Measurements from ENCODE around the gene PMPCA.
A peak's percentile ranks its signal among the peaks of the same experiment; 100 is the strongest.
"Not testable (repeated sequence)": the region's sequence is repeated elsewhere in the genome, so short reads cannot be mapped to it uniquely, and the experiment has no call there.

The PMPCA gene

DNA sequence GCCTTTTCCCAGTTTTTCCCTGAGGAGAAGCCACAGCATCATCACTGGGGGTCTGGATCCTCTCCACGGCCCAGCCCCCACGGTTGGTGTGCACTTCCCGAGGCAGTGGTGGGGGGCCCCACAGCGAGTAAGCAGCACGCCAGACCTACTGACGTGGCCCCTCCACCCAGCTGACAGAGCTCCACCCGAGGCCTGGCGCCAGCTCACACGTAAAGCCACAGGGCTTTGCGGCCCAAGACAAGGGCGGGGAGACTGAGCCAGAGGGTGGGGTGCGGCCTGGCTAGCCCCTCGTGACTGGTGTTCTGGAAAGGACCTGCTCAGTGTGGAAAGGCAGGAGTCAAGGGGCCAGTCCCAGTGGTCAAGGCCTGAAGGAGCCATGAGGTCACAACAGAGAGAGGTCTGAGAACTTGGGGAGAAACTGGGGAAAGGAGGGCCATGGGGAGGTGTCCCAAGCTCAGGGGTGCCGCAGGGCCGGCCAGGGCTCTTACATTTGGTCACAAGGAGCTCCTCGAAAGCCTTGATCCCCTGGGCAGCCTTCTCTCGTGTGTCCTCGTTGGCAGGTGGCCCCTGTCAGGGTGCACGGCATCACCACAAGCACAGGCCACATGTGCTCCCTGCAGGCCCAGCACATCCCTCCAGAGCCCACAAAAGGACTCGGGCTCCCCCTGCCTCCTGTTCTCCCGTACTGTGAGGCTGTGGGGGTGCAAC, 16.0 kb upstream of the PMPCA start:
- DNase-seq = peak; percentile 29

DNA sequence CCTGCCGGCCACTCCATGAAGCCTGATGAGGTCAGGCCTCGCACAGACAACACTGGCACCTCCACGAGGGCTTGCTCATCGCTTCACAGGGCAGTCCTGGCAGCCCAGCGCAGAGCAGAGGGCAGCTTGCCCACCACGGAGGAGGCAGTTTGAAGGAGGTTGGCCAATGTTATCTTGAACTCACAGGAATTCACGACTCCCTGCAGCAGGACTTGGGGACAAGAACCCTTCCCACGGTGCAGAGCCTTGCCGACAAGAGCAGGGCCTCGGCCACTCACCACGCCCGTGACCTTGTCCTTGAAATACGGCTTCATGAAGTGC, 15.5 kb upstream of the PMPCA start:
- peak; percentile 50 for DNase-seq

DNA sequence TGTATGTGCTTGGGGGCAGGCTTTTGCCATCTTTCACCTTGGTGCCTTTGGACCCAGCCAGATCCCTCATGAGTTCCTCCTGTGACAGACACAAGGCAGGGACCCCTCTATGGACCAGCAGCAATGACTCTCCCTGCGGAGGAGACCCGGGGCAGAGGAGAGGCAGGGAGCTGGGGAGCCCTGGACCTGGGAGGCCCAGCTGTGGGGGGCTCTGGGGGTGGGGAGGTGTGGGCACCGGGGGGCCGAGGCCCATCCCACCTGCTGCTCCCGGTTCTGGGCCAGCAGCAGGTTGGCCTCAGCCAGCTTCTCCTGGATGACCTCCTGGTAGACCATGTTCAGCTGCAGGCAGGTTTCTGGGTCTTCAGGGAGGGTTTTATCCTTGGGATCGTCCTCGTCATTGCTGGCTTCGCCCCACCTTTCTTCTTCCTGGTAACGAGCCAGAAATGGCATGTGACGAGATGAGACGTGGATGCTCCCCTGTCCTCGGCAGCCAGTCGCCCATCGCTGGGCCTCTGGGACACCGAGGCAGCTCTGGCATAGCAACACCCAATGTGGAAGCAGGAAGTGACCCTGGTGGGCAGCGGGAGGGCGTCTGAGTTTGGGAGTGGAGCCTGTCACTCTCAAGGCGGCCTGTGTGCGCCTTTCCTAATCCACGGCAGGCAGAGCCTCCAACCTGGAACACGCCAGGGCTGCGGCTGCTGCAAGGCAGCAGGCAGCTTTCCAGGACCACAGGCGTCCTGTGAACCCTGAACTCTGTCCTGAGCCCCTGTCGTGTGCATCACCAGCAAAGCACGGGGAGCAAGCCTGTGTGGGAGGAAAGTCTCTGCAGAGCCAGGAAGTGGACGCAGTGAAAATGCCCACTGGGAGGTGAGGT, 14.9 kb upstream of the PMPCA start:
- no peak for DNase-seq

DNA sequence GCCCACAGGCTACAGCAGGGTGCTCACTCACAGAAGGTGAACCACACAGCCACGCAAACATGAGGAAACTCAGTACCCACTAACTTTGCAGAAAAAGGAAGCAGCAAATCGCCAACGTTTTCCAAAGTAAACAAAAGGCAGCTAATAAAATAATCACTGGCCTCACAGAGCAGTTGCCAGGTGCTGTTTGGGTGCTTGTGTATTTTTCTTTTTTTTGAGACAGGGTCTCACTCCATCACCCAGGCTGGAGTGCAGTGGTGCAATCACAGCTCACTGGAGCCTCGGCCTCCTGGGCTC, 14.3 kb upstream of the PMPCA start:
- DNase-seq = no peak

DNA sequence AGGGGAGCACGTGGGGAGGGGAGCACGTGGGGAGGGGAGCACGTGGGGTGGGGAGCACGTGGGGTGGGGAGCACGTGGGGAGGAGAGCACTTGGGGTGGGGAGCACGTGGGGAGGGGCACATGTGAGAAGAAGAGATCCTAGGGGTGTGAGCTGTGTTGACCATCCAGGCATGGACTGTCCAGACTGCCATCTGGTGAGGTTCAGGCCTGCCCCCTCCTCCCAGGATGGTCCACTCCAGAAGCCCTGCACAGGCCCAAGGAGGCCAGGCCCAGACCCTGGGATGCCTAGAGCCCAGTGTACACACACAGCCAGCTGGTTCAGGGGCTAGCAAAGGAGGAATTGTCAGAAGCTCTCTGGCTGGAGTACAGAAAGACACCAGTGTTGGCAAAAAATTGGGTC, 12.8 kb upstream of the PMPCA start:
- no peak for DNase-seq

DNA sequence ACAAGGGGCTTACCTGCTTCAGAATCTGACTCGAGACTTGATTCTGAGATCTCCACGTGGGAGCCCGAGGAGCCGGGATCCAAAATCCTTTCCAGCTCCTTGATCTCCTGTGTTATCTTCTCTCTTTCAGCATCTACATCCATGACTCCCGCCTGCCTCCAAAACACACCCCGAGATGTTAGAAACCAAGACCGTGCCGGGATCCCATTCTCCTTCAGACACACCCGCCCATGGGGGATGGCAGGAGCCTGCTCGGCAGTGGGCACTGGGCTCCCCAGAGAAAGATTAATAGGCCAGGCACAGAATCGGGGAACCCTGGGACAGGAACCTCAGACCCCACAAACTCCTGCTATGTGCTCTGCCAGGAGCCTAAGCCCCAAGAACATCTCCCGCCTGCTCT, 12.2 kb upstream of the PMPCA start:
- DNase-seq = no peak

DNA sequence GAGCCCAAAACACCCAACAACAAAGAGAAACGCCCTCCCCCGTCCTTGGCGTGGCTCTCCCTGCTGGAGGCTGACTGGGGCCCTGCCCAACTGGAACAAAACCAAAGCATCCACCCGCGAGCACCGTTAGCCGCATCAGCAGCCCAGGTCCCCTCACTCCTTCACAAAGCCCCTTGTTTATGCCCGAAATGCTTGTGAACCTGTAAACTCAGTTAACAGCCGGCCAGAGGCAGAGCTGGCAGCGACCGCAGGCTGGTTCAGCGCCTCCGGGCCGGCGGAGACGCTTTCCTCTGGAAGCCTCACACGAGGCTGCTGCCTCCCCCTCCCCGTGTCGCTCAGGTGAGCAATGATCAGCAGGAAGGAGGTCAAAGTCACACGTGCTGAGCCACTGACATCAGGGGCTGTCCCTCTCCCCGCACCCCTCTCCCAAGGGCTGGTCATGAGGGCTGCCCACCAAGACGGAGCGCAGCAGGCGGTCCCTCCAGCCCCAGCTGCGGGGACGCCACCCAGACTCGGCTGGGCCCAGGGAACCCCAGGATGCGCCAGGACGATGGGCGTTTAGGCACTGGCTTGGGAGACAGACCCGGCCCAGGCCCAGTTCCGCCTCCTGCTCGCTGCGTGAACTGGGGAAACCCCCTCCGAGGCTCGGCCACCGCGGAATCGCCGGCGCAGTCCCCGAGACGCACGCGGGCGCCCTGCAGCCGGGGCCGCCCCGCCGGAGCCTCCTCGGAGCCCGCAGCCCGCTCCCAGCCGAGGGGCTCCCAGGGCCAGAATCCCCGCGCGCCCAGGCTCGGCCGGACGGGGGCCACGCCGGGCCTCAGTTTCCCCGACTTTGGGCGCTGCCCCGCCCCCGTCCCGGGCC, 11.1 kb upstream of the PMPCA start:
- DNase-seq = peak; percentile 53

DNA sequence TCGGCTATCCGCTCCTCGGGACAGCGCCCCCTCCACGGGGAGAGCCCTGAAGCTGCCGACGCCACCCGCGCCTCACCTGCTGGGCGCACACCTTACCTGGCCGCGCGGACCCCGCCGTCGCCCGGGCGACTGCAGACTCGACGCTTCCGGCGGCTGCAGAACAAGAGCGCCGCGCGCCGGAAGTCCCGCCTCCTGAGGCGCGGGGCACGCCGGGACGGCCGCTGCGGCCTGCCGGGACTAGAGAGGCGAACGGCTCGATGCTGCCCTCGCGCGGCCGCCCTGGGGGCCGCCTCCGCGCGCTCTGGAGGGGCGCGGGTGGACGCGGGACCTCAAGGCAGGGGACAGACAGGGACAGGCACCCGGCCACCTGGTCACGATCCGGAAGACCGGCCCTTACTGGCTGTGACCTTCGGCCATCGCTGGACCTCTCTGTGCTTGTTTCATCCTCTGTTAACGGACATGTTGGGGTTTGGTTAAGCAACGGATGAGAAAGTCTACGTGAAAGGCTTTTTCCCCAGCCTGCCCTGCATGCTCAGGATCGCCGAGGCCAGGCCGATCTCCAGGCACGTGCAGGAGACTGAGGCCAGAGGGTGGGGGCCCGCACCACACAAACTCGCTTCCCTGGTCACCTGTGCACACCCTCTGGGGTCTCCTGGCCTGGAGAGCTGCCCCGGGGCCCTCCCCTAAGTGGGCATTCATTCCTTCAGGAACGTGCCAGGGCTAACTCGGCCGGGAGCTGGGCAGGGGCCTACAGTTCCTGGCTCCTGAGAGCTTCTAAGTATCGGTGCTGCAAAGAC, 10.2 kb upstream of the PMPCA start, which contains the start of gene SNAPC4:
SNAPC4 (minus strand) TSS at position 133 of the 797 bp plus-strand sequence. CDS start 1,742 bp downstream, outside the sequence.
- peak; percentile 87 for DNase-seq

DNA sequence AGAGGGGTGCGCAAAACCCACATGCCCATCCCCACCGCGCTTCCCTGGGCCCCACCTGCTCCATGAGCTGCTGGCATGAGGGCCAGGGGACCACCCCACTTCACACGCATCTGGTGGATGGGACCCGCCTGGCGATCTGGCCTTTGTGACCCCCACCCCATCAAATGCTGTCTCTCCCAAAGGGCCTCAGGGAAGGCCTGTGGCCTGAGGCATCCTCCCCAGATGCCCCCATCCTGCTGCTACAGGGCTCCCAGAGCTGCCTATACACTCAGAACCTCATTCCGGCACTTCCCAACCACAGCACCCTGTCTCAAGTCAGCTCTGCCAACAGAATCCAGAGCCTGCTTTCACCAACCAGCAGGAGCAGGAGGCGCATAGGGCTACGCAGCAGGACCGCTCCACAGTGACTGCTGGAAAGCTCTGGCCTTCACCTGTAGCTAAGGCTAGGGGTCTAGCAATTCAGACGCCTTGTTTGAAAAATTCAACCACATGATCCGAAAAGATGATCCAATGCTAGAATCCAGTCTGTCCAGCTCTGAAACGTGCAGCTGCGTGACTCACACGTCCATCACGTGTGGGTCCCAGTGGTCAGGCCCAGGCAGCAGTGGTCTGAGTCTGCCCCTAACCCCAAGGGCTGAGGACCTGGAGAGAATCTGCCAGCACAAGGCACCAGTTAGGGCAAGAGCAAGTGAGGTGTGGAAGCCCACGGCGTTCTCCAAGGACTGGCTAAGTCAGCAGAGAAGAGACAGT, 9.1 kb upstream of the PMPCA start:
- DNase-seq = no peak

DNA sequence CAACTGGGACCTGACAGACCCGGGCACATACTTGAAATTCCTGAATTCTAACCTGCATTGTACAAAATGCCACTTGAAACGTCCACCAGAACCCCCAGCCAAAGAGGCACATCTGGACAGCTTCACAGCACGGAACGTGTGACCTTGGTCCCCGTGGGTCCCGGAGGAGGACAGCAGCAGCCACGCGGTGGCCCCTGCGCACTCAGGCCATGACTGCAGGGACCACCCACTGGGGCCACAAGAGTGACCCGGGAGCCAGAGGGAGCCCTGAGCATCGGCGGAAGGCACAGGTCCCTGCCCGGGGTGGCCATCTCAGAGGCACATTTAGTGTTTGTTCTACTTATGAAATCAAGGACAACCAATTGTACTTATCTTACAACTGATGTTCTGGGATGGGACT, 8.4 kb upstream of the PMPCA start:
- no peak for DNase-seq

DNA sequence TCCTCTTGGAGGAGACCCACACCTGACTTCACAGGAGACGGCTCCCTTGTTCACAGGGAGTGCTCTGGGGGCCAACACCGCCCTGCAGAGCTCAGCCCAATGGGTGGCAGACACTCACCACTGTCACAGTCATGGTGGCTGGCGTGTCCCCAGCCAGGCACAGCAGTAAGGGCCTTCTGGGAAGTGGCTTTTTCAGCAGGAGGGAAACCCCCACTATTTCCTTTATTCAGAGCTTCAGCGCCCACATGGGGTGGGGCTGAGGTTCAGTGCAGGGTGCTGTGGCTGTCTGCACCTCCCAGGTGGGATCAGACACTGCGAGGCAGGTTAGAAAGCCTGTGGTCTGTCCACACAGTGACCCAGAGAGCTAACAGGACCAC, 6.9 kb upstream of the PMPCA start:
- no peak for DNase-seq

DNA sequence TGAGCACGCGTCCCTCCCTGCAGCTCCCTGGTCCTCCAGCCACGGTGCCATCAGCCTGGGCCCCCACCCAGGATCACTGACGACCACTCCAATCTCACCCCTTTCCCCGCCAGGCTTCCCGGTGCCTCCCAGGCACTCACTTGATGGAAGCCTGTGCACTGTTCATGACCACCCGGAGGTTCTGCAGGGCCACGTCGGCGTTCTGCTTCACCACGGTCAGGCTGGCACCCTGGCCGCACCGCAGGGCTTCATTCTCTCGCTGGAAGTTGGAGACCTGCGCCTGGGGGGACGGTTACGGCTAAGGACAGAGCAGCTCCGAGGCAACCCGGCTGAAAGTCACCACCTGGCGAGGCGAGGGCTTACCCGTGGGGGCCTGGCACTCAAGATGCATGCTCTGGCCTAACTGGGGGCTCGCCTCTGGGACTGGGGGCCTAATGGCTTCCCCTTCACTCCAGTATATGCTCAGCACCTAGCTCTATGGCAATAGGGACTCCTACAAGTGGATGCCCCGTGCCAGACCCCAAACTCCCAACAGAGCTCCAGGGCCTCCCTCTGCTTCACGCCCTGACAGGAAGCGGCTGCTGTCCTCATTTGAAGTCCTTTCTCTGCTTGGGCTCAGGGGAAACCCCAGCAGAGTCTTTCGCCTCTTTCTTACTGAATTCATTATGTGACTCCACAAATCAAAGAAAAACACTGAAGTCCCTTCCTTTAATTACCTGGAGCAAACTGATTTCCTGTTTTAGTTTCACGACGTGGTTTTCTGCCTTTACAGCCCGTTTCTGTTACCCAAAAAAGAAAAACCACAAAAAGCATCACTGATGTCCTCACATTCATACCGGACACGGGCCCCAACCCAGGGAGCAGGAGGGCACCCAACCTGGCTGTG, 6.3 kb upstream of the PMPCA start:
- no peak for DNase-seq

DNA sequence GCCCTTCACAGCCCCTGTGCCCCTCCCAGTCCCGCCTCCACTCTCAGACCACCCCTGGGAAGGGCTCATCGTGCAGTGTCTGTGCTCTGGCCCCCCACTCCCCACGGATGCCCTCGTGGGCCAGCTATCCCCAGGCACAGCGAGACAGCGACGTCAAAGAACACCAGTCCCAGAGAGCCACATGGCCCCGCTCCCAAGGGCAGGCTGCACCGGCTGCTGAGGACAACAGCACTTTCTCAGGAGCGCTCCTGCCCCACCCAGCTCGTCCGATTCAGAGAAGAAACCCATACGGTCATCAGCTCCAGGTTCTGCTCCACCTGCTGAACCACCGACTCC, 5.7 kb upstream of the PMPCA start:
- DNase-seq = no peak

DNA sequence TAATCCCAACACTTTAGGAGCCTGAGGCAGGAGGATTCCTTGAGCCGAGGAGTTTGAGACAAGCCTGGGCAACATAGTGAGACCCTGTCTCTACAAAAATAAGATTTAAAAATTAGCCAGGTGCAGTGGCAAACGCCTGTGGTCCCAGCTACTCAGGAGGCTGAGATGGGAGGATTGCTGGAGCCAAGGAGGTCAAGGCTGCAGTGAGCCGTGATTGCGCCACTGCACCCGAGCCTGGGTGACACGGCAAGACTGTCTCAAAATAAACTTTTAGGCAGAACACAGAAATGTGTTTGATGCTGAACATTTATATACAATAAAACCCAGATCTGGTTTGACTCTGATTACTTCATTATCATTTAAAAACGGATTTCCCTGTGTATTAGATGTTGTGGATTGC, 5.0 kb upstream of the PMPCA start:
- no peak for DNase-seq

DNA sequence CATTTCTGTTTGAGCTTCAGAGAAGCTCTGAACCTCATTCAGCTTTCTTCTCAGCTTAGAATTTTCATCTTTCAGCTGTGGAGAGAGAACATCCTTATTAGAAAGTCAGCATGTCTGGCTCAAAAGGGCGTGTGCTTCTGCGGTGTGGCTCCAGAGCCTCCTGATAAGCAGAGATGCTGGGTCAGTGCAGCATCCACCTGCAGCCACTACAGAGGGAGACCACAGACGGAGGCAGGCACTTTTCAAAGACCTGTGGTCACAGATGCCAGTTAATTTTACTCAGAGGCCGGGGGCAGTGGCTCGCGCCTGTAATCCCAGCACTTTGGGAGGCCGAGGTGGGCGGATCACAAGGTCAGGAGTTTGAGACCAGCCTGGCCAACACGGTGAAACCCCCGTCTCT, 4.6 kb upstream of the PMPCA start:
- not testable (repeated sequence) for DNase-seq

DNA sequence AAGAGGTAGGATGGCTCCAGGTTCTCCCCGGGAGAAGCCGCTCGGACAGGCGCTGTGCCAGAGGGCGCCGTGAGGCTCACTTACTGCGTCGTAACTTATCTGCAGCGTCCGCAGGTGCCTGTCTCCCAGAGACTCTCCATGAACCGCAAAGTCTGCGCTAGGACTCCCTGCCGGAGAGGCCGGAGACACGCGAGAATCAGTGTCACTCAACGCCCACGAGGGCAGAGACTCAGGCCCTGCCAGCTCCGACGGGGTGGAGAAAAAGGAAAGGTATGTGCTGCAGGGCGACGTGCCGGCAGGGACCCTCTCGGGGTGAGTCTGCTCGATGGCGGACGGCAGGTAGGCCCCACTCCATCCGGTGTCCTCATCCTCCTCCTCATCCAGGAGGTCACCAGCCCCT, 3.4 kb upstream of the PMPCA start:
- DNase-seq = not testable (repeated sequence)

DNA sequence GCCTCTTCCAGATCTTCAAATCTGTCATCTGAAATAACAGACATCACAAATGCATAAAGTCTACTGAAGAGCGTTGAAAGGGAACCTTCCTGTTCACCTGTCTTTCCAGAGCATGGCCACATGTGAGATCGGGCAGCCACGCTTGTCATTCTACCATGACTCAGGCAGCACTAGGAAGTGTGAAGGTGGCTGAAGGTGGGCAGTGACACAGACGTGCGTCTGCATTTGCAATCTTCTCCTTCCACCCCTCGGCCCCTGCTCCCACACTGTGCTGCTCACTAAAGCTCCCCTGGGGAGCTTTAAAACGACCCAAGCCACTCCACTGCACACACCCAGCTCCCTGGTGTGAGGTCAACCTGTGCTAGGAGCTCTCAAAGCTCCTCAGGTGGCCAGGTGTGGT, 2.5 kb upstream of the PMPCA start:
- DNase-seq = no peak

DNA sequence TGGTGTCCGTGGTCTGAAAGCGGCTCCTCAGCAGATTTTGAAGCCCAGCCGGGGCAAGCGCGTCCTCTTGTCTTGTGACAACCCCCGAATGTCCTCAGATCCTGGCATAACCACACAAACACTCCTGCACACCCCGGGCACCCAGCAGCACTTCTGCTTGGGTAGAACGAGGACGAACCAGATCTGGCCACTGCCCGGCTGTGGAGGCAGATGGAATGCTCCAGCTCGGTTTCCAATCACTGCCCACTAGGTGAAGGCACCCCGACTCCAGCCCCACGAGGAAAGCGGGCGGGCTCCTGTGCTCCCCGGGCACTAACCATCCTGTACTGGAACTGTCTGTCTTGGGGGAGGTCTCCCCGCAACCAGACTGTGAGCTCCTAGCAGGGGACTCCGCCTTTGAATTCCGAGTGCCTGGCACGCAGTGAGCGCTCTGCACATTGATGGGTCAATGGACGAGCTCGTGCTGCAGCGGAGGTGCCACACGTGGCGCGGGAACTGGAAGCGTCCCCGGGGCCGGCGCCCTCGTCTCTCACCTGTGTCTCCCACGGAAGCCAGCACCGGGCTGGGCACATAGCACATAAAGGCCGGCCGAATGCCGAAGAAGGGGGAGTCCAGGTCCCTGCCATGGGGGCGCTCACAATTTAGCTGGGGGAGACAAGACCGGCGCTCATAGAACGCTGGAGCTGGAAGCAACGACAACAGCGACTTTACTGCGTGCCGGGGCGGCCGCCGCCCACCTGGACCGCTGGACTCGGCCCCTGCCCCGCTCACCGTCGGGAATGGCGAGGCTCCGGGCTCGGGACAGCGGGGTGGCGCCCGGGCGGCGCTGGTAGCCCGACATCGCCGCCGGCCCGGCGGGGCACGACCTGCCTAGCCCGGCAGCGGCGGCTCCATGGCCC, 652 bp upstream of the PMPCA start:
- peak; percentile 48 for DNase-seq

DNA sequence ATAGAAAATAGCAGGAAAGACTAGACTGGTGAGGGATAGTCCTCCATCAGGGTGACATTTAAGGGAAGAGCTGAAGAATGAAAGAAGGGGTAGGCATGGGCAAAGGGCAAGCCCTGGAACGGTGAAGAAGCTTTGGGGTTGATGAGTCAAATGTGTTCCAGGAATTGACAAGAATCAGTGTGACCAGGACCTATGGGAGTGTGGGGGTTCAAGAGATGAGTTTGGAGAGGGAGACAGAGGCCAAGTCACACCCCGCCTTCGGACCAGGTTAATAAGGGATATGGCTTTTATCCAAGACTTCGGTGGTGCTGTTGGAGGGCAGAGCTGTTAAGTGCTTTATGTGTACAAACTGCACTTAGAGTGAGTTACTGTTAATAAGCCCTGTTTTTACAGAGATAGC, 920 bp downstream of the PMPCA start:
- peak; percentile 69 for DNase-seq

DNA sequence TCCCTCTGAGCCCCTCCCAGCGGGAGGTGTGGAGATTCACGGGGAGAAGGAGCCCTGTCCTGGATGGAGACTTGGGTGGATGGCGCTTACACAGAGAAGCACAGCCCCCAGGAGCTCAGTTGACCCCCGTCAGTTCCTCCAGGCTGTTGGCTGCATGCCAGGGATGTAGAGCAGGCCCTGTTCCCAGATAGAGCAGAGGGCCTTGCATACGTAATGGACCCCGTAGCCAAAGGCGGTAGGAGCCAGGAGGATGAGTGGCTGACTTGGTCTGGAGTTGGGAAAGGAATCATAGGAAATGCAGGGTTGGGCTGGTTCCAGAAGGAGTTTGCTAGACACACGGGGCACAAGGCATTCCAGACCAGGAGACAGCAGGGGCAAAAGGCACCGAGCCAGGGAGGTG, 2.5 kb downstream of the PMPCA start:
- no peak for DNase-seq

Measured in hematopoietic multipotent progenitor cell treated with erythropoietin and hydrocortisone succinate and interleukin-3 and kit ligand, for 8 days (in vitro differentiated cells).